GM21717 (cell line): ENCODE data around the gene MDN1.

Source experiments
- ATAC-seq: cut with Tn5 transposase; IDR thresholded peaks from one replicate; pipeline ENCODE4 v1.9.1; 2021; ENCODE audit warnings: mild to moderate bottlenecking, moderate library complexity; ENCODE audit not compliant: unreplicated experiment

MDN1 gene

GRCh38 chr6:89695667-89696066, 123.9 kb downstream of the MDN1 start:
- ATAC-seq, result no peak

- no peak for ATAC-seq
Measured at GRCh38 chr6:89694428-89694827, 125.2 kb downstream of the MDN1 start.

- ATAC-seq, result no peak
Measured at GRCh38 chr6:89693207-89693606, 126.4 kb downstream of the MDN1 start.

- ATAC-seq, result no peak
Measured at GRCh38 chr6:89692256-89692655, 127.3 kb downstream of the MDN1 start.

- ATAC-seq, result no peak
Measured at GRCh38 chr6:89690944-89691324, 128.7 kb downstream of the MDN1 start.

GRCh38 chr6:89689732-89690131, 129.9 kb downstream of the MDN1 start:
- ATAC-seq, result no peak

GRCh38 chr6:89688328-89688727, 131.3 kb downstream of the MDN1 start:
- no peak for ATAC-seq

GRCh38 chr6:89685311-89685710, 134.3 kb downstream of the MDN1 start:
- ATAC-seq, result no peak

- no peak for ATAC-seq
Measured at GRCh38 chr6:89682991-89683390, 136.6 kb downstream of the MDN1 start.

GRCh38 chr6:89681983-89682564, 137.5 kb downstream of the MDN1 start:
- no peak for ATAC-seq

GRCh38 chr6:89680551-89680950, 139.0 kb downstream of the MDN1 start:
- no peak for ATAC-seq

GRCh38 chr6:89680150-89680549, 139.4 kb downstream of the MDN1 start:
- no peak for ATAC-seq

- ATAC-seq, result no peak
Measured at GRCh38 chr6:89679215-89680120, 140.1 kb downstream of the MDN1 start.

GRCh38 chr6:89678531-89678930, 141.1 kb downstream of the MDN1 start:
- ATAC-seq, result no peak

GRCh38 chr6:89675949-89676748, 143.4 kb downstream of the MDN1 start:
- ATAC-seq, result no peak

- ATAC-seq, result no peak
Measured at GRCh38 chr6:89670935-89671565, 148.5 kb downstream of the MDN1 start.

- ATAC-seq, result no peak
Measured at GRCh38 chr6:89669002-89669401, 150.6 kb downstream of the MDN1 start.

- ATAC-seq, result no peak
Measured at GRCh38 chr6:89667872-89668556, 151.6 kb downstream of the MDN1 start.

GRCh38 chr6:89662659-89663223, 156.9 kb downstream of the MDN1 start:
- no peak for ATAC-seq

GRCh38 chr6:89661559-89661958, 158.0 kb downstream of the MDN1 start:
- no peak for ATAC-seq
